Activated T-cell treated with anti-CD3 and anti-CD28 coated beads, Interleukin-2, amount 50 U/mL, for 1 hour (primary cell): ENCODE measurements around the gene DMBX1.
A peak's percentile ranks its signal among the peaks of the same experiment; 100 is the strongest.

Experiments
- DNase-seq: peaks from one replicate; pipeline ENCODE4 v3.0.0-alpha.2; 2020

The DMBX1 gene

DNA sequence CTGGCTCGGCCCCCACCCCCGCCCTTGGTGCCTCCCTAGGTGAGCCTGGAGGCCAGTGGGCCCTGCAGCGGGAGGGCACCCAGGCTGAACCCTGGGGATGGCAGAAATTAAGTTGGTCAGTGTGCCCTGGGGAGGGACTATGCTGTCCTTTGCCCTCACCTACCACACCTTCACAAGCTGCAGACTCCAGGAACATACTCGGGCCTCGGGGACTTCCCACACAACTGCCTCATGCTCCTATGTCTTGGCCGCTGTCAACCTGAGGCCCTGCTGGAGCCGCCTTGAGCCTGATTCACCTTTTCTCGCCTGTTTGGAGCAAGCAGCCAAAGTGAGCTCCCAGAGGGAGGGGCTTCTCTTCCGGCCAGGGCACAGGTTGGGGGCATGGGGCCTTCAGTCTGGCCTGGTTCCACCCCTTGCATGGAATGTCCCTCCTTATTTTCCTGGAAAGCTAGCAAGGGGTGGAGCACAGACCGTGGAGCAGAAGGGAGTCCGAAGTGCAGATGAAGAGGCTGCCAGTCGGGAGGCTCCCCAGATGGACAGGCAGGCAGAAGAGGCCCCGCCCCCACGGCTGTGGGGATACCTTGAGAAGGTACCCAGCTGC, 37.2 kb downstream of the DMBX1 start:
- no peak for DNase-seq

DNA sequence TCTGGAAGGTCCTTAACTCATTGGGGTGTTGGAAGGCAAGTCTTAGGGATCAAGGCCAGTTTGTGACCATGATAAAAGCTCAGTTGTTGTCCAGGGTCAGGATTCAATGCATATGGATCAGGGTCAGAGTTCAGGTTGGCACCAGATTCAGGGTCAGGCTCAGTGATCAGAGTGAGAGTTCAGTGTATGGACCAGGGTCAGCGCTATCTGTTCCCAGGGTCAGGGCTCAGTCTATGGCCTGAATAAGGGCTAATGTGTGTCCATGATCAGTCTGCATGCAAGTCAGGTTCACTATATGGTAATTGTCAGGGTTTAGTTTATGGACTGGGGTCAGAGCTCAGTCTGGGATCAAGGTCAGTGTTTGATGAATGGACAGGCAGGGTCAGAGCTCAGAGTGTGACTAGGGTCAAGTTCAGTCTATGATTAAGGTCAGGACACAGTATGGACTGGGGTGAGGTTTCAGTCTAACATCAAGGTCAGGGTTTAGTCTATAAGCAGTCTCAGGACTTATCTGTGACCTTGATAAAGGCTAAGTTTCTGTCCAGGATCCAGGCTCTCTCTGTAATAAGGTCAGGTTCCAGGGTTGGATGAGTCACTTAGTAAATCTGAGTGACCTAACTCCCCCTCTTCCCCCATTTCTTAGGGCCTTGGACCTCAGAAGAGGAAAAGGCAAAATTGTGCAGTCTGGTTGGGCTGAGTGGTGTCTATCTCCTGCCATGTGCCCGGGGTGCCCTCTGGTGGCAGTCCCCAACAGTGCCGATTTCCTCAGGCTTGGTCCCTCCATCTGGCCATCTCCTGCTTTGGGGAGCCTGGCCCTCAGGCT, 38.0 kb downstream of the DMBX1 start:
- DNase-seq: peak; percentile 74

DNA sequence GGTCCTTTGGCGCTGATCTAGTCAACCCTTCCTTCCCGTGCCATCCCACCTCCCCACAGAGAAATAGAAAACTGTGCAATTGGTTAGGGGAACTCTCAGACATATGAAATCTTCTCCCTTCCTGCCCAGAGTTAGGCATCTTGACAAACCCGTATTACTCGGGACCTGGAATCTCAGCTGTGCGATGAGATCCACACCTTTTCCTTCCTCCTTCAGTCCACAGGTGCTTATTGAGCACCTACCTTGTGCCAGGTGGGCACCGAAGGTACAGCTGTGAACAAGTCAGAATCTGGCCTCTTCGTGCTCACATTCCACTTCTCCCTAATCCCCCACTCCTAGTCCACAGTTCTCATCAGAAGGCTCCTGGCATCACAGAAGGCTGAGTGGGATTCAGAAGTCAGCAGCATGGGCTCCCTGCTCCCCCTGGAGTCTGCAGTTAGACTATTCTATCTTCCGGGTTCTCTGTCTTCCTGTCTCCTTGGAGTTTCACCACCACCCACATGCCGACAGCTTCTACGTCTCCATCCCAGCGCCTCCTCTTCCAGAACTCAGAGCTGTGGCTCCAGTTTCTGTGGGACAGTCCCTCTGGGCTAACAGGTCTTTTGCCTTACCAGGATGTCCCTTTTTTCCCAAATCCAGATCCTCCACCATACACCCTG, 38.8 kb downstream of the DMBX1 start:
- no peak for DNase-seq

DNA sequence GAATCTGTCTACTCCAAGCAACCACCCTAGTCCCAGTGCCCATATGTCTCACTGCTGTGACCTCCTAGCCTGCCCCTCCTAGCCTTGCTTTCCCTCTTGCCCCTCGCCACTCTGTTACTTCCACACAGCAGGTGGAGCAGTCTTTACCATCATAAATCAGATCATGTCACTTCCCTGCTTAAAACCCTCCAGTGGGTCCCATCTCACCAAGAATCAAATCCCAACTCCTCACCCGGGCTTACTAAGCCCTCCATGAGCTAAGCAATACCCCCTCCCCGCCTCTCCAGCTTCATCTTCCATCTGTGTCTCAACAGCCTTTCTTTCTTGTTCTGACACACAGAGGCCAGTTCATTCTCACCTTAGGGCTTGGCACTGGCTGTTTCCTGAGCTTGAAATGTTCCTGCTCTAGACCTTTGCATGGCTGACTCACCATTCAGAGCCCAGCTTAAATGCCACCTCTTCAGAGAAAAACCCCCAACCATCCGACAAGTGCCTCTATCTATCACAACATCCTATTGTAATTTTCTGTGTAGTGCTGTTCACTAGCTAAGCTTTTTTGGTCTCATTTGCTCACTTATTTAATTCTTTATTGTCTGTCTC, 39.5 kb downstream of the DMBX1 start:
- DNase-seq: no peak

DNA sequence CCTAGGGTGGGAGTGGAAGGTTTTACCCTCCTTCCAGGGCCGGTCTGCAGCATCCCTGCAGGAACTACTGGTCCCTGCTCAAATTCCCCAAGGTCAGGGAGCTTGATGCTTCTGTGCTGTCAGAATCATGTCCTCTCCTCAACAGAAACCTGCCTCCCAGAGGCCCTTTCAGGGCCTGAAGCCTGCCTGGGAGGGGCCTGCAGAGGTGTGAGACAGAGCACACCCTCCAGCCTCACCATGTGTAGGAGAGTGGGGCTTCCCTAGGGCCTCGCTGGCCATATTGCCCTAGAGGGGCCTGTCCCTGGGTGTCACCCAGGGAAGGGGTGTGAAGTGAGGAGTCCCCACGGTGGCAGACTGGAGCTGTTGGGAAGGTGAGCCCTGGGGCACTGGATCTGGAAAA, 40.7 kb downstream of the DMBX1 start:
- no peak for DNase-seq

DNA sequence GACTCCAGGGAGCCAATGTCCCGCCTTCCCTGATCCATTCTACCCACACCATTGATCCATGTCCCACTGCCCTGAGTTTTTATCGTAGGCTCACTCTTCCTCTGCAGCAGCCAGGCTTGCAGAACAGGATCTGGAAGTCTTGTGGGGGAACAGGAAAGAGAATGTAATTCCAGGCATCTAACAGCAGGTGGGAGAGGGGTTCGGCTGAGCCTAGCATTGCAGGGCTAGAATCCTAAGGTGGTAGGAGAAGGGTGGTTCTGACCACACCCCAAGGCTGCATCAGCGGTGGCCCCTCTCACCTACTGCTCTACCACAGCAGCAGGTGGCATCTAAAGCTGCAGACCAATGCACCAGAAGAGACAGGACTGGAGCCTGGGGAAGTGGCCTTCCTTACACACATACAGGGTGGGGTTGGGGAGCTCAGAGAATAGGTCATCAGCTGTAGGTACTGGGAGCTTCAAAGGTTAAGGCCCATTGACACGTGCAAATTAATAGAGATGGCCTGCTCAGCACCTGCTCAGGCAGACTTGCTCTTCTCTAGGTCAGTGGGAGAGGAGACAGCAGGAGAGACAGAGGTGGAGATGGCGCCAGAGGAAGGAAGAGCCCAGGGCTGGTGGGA, 41.3 kb downstream of the DMBX1 start:
- no peak for DNase-seq

DNA sequence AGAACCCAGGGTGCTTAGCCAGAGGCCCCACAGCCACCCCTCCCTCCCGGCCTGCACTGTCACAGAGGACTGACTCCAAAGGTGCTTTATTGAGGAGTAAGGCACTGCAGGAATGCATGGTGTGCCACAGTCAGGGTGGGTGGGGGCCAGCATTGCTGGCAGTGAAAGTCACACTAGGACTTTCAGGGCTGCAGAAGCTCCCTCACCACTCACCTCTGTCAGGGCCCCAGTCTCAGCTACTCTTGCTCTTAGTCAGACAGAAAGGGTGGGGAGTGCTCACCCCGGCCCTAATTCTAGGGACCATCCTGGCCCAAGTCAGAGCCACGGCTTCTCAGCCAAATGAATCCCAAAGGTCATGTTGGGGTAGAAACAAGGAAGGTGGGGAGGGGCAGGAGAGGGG, 42.5 kb downstream of the DMBX1 start:
- DNase-seq: no peak

DNA sequence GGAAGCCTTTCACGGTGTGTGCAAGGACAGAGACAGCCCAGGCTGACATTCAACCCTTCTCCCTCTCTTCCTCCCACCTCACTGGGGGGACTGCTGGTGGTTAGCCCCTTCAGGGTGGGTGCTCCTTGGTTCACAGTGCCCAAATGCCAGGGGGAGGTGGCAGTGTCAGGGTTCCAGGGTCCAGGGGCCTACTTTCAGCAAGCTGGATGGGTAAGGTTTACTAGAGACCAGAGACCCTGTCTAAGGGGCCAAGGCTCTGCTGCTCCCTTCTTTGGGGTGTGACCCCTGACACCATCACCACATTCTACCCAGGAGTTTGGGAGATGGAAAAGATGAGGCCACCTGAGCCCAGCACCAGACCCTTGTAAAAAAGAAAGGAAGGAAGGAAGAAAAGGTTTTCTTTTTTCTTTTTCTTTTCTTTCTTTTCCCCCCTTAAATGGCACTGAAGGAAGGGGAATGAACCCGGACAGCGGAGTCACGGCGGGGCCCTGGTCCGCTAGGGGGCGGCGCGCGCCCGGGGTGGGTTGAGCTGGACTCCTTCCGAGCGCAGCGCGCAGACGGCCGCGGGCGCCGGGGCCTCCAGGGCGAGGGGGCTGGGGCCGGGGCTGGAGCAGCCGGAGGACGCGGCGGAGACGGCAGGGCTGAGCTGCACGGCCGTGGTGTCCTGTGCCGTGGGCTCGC, 43.0 kb downstream of the DMBX1 start:
- DNase-seq: peak; percentile 78

DNA sequence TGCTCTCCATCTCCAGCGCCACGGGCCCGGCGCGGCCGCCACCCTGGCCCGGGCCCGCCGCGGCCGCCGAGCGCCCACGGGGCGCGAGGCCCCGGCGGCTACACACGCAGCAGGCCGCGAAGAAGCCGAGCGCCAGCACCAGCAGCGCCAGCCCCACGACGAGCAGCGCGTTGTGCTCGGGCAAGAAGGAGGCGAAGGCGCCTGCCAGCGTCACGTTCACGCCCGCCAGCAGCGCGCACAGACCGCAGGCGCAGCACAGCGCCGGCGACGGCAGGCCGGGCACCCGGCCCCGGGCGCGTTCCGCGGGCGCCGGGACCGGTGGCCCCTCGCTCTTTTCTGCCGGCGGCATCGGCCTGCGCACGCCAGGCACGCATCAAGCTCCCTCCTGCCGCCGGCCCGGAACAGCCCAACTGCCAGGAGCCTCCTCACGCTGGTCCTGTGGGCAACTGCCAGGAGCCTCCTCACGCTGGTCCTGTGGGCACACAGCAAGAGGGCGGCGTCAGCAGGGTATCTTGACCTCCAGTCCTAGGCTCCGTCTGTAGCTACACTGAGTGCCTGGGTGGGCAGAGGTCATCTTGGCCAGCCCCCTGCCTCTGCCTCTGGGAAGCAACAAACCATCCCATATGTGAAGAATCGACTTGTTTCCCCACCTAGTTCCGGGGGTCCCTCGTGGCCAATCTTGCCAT, 43.7 kb downstream of the DMBX1 start:
- DNase-seq: peak; percentile 69

DNA sequence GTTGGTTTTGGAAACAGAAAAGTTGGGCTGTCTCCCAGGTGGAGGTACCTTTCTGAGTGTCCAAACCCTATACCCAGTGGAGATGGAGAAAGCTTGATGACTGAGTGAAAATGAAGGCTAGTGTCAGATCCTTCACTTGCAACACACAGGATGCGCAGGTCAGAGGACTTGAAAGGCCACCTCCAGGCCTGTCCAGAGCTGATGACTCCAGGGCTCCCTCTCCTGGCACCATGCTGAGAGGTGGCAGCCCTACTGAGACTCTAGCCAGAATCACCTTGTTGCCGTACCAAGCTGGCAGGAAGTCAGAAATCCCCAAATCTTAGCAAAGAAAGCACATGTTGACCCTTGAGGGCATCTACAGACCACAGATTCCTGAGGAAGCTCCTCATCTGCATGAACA, 45.4 kb downstream of the DMBX1 start:
- no peak for DNase-seq

DNA sequence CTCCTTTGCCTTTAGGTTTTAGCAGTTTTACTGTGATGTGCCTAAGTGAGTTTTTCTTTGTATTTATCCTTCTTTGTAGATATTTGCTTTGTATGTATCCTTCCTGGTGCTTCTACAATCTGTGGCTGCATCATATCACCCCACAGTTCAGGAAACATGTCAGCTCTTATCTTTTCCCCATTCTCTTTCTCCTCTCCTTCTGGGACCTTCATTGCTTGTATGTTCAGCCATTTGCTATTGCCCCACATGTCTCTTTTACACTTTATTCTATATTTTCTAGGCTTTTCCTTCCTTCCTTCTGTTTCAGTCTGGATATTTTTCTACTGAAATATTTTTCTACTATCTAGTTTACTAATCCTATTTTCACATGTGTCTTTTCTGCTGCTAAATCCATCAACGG, 46.9 kb downstream of the DMBX1 start:
- no peak for DNase-seq

DNA sequence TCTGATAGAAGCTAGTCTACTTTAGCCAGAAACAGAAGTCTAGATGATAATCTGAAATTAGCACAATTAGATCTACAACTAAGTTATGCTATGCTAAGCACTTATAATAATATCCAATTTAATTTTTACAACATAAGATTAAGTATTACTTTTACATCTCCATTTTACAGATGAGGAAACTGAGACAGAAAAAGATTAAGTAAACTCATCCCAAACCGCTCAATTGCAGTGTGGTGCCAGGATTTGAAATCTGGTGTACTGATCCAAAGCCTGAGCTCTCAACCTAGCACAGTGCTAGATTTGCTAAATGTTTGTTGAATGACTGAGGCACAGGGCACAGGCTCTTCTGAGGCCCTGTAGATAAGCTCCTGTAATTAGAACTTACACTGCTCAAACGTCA, 48.0 kb downstream of the DMBX1 start:
- DNase-seq: no peak

DNA sequence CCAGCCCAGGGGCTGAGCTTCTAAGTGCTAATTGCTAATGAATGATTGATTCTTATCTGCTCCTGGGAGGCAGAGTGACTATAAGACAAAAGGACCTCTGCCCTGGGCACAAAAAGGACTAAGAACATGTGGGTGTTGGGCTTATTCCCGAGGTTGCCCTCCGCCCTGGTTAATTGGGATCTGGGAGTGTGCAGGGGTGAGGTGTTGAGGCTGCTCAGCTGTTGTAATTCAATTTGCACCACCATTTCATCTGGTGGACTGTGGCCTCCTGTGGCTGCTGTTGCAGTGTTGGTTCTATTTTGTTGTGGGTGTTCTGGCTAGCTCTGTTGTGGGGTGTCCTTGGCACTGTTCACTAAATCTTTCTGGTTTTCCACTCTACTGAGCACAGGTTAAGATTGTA, 48.5 kb downstream of the DMBX1 start:
- no peak for DNase-seq
